HG02973 (cell line): ENCODE data around the gene MEGF6.

Source experiments
- ATAC-seq: cut with Tn5 transposase; IDR thresholded peaks from one replicate; pipeline ENCODE4 v1.9.1; 2021; ENCODE audit warnings: moderate library complexity; ENCODE audit not compliant: unreplicated experiment

Gene MEGF6, protein sequence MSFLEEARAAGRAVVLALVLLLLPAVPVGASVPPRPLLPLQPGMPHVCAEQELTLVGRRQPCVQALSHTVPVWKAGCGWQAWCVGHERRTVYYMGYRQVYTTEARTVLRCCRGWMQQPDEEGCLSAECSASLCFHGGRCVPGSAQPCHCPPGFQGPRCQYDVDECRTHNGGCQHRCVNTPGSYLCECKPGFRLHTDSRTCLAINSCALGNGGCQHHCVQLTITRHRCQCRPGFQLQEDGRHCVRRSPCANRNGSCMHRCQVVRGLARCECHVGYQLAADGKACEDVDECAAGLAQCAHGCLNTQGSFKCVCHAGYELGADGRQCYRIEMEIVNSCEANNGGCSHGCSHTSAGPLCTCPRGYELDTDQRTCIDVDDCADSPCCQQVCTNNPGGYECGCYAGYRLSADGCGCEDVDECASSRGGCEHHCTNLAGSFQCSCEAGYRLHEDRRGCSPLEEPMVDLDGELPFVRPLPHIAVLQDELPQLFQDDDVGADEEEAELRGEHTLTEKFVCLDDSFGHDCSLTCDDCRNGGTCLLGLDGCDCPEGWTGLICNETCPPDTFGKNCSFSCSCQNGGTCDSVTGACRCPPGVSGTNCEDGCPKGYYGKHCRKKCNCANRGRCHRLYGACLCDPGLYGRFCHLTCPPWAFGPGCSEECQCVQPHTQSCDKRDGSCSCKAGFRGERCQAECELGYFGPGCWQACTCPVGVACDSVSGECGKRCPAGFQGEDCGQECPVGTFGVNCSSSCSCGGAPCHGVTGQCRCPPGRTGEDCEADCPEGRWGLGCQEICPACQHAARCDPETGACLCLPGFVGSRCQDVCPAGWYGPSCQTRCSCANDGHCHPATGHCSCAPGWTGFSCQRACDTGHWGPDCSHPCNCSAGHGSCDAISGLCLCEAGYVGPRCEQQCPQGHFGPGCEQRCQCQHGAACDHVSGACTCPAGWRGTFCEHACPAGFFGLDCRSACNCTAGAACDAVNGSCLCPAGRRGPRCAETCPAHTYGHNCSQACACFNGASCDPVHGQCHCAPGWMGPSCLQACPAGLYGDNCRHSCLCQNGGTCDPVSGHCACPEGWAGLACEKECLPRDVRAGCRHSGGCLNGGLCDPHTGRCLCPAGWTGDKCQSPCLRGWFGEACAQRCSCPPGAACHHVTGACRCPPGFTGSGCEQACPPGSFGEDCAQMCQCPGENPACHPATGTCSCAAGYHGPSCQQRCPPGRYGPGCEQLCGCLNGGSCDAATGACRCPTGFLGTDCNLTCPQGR (N-terminal part only)

GRCh38 chr1:3611170-3612019 is at the start of gene MEGF6:
Gene MEGF6 (minus strand): TSS chr1:3611508. CDS start chr1:3611268, 240 bp downstream.
- no peak for ATAC-seq

DNA sequence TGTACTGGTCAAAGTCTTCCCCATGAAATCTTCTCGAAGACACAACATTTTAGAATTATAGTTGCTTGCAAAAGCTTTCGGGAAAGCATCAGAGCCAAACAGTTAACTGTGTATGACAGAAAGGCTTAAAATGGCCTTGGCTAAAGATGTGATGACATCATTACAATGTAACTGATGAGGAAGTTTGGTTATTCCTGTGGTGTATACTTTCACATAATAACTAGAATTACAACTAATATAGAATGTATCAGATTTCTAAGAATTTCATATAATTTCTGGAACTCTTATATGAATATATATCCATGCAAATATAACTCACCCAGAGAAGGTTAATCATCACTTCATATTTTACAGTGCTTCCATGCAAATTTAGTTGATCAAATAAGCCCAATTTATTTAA is 49.4 kb upstream of the MEGF6 start:
- no peak for ATAC-seq

DNA sequence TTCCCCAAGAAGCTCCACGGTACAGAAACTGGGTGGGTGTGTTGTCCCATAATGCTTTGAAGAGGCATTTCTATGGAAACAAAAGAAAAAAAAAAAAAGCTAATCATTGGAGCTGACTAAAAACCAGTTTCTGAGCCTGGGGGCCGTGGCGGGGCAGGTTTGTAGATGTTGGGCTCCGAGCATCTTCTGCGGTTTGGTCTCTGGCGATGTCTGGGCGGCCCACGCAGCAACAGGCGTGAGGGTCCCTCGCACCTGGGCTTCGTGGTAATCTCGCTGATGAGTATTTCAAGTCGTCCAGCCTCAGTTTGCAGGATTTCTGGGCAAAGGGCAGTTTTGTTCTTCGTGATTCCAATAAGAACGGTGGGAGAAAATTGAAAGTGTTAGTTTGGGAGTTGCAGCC is 47.8 kb upstream of the MEGF6 start:
- ATAC-seq: no peak

DNA sequence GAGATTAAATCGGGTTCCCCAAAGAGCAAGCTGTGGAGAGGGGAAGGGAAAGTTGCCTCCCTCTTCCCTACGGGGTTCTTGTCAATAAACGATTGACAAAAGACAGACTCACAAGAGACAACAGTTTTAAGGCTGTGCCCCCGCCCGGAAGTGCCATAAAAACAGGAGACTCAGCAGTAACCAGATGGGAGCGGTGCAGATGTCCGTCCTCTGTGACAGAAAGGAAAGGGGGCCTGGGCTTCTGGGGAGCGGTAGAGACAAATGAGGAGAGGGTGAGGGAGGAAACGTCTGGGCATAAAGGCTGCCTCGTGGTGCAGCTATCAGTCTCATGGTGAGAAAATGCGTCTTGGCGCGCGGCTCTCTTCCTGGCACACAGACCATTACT is 46.9 kb upstream of the MEGF6 start:
- ATAC-seq: no peak

GRCh38 chr1:3657578-3658230 is 46.4 kb upstream of the MEGF6 start:
- no peak for ATAC-seq

DNA sequence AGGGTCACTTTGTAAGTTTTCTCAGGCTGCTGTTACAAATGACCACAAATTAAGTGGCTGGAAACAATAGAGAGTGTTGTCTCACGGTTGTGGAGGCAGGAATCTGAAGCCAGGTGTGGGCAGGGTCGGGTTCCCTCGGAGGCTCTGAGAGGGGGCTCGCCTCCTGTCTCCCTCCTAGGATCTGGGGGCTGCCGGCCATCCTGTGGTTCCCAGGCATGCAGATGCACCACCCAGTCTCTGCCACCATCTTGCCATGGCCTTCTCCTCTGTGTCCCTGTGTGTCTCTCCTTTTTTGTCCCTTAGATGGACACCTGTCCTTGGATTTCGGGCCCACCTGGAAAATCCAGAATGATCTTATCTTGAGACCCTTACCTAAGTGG is 45.8 kb upstream of the MEGF6 start:
- ATAC-seq: peak; percentile 15

DNA sequence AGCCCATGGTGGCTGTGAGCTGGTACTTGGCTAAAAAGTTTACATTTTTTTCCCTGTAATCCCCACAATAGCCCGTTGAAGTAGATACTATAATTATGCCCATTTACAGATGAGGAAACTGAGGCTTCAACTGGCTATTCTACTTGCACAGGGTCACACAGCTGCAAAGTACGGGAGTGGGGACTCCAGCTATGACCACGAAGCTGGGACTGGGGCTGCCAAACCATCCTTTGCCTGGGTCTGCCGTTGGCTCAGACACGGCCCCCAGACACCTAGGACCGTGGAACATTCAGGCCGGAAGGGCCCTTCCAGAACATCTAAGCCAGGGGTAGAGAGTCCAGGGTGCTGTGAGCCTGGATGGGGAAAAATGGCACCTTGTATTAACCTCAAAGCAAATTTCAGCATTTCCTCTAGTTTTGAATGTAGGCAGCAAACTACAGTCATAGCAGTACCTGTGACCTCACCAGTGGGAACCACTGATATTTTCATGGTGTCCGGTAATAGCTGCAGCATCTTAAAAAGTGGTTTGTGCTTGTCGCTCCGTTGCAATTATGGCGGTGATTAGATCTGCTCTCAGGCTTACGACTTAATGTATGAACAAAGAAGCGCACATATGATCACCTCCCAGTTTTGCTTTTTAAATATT is 45.3 kb upstream of the MEGF6 start:
- peak; percentile 68 for ATAC-seq

DNA sequence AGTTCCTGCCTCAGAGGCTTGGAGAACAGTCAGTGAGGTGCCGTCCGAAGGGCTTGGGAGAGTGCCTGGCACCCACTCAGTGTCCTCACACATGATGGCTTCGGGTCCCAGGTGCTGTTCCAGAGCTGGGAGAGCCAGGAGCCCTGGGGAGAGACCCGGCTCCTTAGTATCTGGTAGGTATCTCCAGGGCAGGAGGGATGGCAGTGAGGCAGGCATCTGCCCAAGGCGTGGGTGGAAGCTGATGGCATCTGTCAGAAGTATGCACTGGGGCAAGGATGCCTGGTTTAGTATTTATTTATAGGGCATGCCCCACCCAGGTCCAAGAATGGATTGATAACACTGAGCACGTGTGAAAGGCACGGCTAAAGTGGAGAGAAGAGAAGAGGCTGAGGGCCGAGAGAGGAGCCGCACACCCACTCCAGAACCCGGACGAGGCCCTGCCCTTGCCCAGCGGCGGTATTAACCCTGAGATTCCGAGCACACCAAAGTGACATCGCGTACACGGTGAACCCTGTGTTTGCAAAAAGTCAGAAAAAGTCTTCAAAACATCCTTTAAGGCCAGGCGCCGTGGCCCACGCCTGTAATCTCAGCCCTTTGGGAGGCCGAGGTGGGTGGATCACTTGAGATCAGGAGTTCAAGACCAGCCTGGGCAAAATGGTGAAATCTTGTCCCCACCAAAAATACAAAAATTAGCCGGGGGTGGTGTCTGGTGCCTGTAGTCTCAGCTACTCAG is 43.4 kb upstream of the MEGF6 start:
- no peak for ATAC-seq

DNA sequence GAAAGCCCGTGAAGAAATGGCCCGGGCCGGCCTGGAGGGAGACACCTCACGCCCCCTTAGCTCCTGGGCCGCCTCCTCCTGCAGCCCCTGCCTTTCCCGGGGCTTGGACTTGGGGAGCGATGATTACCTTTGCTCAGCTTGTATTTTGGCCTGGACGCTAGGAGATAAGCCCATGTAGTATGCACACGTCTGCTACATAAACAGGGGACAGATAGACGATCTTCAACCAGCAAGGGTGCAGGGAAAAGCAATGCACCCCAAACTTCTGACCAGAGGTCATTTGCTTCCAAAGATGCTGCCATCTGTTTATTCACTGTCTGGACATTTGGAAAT is 41.9 kb upstream of the MEGF6 start:
- ATAC-seq: no peak

- no peak for ATAC-seq
Observed at GRCh38 chr1:3652548-3653285, 41.4 kb upstream of the MEGF6 start.

- ATAC-seq: no peak
Observed at GRCh38 chr1:3651930-3652547, 40.7 kb upstream of the MEGF6 start, which contains the start of gene TP73. Gene TP73 (plus strand): TSS chr1:3652516. CDS start chr1:3682366, 29,850 bp downstream.

DNA sequence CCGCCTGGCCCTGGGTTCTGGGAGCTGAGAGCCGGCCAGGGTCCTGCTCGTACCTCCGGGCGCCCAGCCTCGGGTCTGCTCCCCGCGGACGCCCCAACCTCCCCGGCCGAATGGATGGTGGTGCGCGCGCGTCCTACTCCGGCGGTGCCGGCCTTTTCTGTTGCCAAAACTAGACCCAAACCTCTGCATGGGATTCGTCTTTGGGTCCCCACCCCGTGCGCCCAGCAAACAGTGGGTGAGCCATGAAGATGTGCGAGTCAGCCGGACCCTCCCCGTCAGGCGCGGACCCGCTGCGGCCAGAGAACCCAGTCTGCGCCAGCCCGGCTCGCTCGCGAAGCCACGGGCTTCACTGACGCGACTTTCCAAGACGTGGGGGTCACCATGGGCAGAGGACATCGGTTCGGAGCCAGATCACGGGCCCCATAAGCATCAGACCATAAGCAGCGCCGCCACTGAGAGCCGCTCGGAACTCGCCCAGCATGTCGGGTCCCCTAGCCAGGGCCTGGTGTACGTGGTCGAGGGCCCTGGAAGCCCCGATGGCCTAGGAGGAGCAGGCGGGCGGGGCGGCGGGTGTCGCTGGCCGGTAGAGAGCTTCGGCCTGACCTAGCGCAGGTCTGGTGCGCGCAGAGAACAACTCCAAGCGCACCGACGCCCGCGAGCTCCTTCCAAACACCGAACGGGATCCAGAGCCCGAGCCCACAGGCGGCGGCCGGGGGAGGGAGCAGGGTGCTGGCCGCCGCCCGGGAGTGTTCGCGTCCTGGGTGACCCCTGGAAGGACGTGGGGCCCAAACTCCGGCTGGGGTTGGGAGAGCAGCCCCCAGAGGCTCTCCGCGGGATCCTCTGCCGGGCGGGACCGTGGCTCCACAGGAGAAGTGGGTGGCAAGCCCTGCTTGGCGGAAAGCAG is 40.0 kb upstream of the MEGF6 start:
- no peak for ATAC-seq

- ATAC-seq: no peak
Observed at GRCh38 chr1:3650248-3651025, 39.1 kb upstream of the MEGF6 start.

GRCh38 chr1:3649342-3650247 is 38.3 kb upstream of the MEGF6 start, which contains the start of gene WRAP73:
Gene WRAP73 (minus strand): TSS chr1:3650103. CDS start chr1:3649999, 104 bp downstream.
- ATAC-seq: peak; percentile 81

- no peak for ATAC-seq
Observed at GRCh38 chr1:3646596-3646995, 35.3 kb upstream of the MEGF6 start.
